NCI-H1092 treated with DMSO at 0.1 percent for 48 hours (cell line): ENCODE data around the gene CNDP1.
A peak's percentile ranks its signal among the peaks of the same experiment; 100 is the strongest.
"Not testable (repeated sequence)": the region's sequence is repeated elsewhere in the genome, so short reads cannot be mapped to it uniquely, and the experiment has no call there.

Experiments used
- DNase-seq: peaks from one replicate; lab custom pipeline; 2025; lab: John Stamatoyannopoulos, UW

CNDP1 gene, protein sequence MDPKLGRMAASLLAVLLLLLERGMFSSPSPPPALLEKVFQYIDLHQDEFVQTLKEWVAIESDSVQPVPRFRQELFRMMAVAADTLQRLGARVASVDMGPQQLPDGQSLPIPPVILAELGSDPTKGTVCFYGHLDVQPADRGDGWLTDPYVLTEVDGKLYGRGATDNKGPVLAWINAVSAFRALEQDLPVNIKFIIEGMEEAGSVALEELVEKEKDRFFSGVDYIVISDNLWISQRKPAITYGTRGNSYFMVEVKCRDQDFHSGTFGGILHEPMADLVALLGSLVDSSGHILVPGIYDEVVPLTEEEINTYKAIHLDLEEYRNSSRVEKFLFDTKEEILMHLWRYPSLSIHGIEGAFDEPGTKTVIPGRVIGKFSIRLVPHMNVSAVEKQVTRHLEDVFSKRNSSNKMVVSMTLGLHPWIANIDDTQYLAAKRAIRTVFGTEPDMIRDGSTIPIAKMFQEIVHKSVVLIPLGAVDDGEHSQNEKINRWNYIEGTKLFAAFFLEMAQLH

GRCh38 chr18:74534150-74534969 lies at the start of gene CNDP1:
Gene CNDP1, plus strand, starts transcription at chr18:74534500. Its CDS starts 168 bp downstream, at chr18:74534668.
- no peak for DNase-seq

- DNase-seq = peak; percentile 34
These were observed 48.0 kb upstream of the CNDP1 start for GRCh38 chr18:74486119-74486849.

- DNase-seq = no peak
These were observed 45.9 kb upstream of the CNDP1 start for GRCh38 chr18:74488354-74488753.

DNA sequence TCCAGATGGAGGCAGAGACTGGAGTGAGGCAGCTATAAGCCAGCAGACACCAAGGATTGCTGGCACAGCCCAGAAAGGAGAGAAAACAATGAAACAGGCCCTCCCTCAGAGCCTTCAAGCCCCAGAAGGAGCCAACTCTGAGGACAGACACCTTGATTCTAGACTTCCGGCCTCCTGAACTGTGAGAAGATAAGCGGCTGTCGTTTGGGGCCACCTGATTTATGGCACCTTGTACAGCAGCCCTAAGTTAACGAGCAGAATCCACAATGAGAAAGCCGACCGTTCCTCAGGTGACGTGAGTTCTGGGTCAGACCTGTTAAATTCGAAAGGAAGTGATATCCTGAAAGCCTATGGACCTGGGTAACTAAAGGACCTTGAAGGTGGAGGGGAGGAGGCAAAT lies 45.4 kb upstream of the CNDP1 start:
- no peak for DNase-seq

DNA sequence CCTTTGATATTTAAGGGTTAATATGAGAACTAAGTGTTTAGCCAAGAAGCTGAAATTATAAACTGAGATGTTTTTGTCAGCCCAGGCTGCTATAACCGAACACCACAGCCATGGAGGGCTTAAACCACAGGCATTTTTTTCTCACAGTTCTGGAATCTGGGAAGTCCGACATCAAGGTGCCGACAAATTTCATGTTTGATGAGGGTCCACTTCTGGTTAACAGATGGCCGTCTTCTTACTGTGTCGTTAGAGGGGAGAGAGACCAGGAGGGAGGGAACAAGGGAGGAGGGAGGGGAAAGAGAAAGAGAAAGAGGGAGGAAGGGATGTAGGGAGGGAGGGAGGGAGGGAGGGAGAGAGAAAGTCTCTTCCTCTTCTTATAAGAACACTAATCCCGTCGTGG lies 44.6 kb upstream of the CNDP1 start:
- DNase-seq = no peak

DNA sequence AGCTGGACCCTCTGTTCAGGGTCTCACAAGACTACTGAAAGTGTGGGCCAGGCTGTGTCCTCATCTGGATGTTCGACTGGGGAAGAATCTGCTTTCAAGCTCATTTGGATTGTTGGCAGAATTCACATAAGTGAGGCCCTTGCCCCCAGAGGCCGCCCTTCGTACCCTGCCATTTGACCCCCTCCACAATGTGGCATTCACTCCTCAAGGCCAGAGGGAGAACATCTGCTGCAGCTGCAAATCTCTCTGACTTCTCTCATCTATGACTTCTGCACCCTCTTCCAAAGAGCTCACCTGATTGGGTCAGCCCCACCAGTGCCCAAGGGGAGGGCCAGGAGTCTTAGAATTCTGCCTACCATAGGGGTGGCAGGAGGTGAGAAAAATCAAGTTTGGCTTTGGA lies 42.0 kb upstream of the CNDP1 start:
- no peak for DNase-seq

GRCh38 chr18:74493689-74494088 lies 40.6 kb upstream of the CNDP1 start:
- DNase-seq = peak; percentile 83

GRCh38 chr18:74494514-74494913 lies 39.8 kb upstream of the CNDP1 start:
- DNase-seq = no peak

GRCh38 chr18:74495581-74496507 lies 38.5 kb upstream of the CNDP1 start, which contains the start of gene CNDP2:
Gene CNDP2, plus strand, starts transcription at chr18:74496363. Its CDS starts 3,611 bp downstream, at chr18:74499974.
- peak; percentile 99 for DNase-seq

DNA sequence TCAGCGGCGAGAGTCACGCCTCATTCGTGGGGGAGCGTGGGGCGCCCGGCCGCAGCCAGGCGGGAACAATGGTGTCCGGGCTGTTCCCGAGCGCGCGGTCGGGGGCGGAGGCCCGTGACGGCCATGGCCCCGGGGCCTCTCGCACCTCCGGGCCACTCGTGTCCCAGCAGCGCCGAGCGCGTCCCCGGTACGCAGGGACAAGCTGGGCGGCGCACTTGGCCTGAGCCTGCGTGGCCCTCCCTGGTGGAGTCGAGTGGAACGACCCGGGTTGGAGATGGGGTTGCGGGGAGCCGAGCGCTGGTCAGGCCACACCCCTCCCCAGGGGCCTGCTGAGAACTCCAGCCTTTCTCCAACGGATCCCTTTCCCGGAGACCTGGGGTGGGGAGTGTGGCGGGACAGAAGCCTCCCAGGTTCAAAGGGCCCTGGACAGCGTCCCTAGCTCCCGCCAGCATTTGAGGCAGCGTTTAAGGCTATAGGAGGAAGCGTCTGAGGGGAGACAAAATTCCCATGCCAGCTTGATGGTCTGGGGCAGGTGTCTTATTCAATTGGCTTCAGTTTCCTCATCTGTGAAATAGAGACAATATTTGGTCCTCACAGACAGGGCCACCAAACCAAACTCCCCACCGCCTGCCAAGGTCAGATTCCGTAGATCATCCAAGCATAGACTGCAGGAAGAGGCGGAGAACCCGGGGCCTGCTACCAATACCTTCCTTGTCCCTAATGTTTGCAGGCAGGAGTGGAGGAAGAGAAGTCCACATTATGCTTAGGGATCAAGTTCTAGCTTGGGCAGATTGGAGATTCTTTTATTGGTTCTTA lies 37.6 kb upstream of the CNDP1 start:
- peak; percentile 28 for DNase-seq

GRCh38 chr18:74497324-74497676 lies 37.0 kb upstream of the CNDP1 start:
- DNase-seq = no peak

GRCh38 chr18:74497778-74498177 lies 36.5 kb upstream of the CNDP1 start:
- no peak for DNase-seq

GRCh38 chr18:74498712-74499627 lies 35.3 kb upstream of the CNDP1 start:
- no peak for DNase-seq

- DNase-seq = no peak
These were observed 34.7 kb upstream of the CNDP1 start for GRCh38 chr18:74499633-74500032.

GRCh38 chr18:74500372-74500771 lies 33.9 kb upstream of the CNDP1 start:
- no peak for DNase-seq

DNA sequence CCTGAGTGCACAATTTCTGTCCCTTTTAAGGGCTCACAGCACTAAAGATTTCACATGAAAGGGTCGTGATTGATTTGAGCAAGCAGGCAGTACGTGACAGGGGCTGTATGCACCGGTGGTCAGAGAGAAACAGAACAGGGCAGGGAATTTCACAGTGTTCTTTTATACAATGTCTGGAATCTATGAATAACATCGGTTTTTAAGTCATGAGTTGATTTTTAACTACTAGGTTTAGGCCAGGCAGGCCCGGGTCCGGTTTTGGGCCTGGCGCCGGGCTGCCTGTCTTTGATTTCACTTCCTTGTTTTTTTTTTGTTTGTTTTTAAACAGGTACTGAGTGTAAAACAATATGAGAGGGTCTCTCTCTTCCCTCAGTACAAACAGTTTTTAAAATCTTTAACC lies 33.5 kb upstream of the CNDP1 start:
- DNase-seq = not testable (repeated sequence)

- no peak for DNase-seq
These were observed 32.9 kb upstream of the CNDP1 start for GRCh38 chr18:74501386-74501785.

- DNase-seq = no peak
These were observed 31.2 kb upstream of the CNDP1 start for GRCh38 chr18:74503137-74503536.

DNA sequence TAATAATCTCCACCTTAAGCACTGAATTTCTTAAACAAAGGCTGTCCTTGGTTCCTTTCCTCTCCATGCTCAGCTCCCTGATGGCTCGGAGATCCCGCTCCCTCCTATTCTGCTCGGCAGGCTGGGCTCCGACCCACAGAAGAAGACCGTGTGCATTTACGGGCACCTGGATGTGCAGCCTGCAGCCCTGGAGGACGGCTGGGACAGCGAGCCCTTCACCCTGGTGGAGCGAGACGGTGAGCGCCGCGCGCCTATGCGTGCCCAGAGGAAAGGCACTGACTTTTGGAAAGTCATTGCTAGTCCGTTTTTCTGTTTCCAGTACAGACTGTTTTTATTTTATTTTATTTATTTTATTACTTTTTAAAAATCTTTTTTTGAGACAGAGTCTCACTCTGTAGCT lies 28.5 kb upstream of the CNDP1 start:
- no peak for DNase-seq
